ENCODE data around the gene GALNT18. TPM values are rescaled to one million over a fixed set of nuclear protein-coding genes. Genes with fewer than 3 reads are reported as not detected.

GALNT18 gene
- total and polyA plus RNA-seq, 4 donors, result 9.8 to 20.1 (median 12.8) TPM

DNA sequence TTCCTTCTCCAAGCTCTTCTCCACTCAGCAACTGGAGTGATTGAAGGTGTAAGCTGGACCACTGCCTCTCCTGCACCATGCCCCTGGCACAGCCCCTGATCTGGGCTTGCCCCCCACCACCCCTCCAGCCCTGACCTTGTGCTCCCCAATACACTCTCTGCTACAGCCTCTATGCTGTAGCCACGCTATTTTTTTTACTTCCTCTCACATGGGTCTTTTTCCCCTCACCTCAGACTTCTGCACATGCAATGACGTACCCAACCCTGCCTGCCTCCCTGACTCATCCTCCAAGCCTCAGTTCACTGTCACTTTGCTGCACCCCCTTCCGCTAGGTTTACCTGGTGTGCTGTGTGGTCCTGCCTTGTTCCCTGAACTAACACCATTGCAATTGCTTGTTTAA lies 277.8 kb downstream of the GALNT18 start:
- no peaks in the 10 kb centered on the region for H3K36me3 ChIP-seq (ENCODE audit: control insufficient read depth, insufficient read depth, low read length)
- no peak for DNase-seq (ENCODE audit: low read depth in 4 of 6, low spot score in 6 of 6)
- no peaks in the 10 kb centered on the region for H3K27me3 ChIP-seq (ENCODE audit: control insufficient read depth, insufficient read depth, low read length)
- no peak overlapping the region for H3K4me3 ChIP-seq (ENCODE audit: low read depth, low read length)
- H3K4me1 ChIP-seq (ENCODE audit: control insufficient read depth, insufficient read depth, low read length), result peaks cover 16% of the 10 kb centered on the region
- H3K27ac ChIP-seq (ENCODE audit: low read depth, low read length), result no peak overlapping the region
- 71% methylated on average over 3 of the region's 3 CpGs for WGBS (ENCODE audit: insufficient coverage)
- H3K9me3 ChIP-seq (ENCODE audit: control insufficient read depth, insufficient read depth, low read length), result no peaks in the 10 kb centered on the region

DNA sequence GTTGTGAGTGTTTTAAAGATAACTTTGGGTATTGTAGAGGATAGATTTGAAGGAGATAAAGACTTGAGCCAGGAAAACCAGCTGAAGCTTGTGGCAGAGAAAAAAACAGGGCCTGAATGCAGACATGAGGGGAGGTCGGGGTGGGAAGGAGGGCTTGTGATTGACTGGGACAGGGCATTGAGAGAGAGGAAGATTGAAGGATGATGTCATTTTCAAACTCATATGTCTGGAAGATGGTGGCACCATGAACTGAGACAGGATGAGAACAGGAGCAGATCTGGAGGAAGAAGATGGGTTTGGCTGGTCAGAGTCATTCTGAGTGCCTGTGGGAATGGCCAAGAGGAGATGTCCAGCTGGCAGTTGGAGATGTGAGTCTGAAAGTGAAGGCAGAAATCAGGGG lies 283.5 kb downstream of the GALNT18 start:
- WGBS (ENCODE audit: insufficient coverage), result 88% methylated on average over 1 of the region's 1 CpG
- no peak for DNase-seq (ENCODE audit: low read depth in 4 of 6, low spot score in 6 of 6)
- H3K36me3 ChIP-seq (ENCODE audit: control insufficient read depth, insufficient read depth, low read length), result no peaks in the 10 kb centered on the region
- no peaks in the 10 kb centered on the region for H3K4me1 ChIP-seq (ENCODE audit: control insufficient read depth, insufficient read depth, low read length)
- no peaks in the 10 kb centered on the region for H3K27me3 ChIP-seq (ENCODE audit: control insufficient read depth, insufficient read depth, low read length)
- H3K9me3 ChIP-seq (ENCODE audit: control insufficient read depth, insufficient read depth, low read length), result no peaks in the 10 kb centered on the region
- no peak overlapping the region for H3K4me3 ChIP-seq (ENCODE audit: low read depth, low read length)
- H3K27ac ChIP-seq (ENCODE audit: low read depth, low read length), result no peak overlapping the region

DNA sequence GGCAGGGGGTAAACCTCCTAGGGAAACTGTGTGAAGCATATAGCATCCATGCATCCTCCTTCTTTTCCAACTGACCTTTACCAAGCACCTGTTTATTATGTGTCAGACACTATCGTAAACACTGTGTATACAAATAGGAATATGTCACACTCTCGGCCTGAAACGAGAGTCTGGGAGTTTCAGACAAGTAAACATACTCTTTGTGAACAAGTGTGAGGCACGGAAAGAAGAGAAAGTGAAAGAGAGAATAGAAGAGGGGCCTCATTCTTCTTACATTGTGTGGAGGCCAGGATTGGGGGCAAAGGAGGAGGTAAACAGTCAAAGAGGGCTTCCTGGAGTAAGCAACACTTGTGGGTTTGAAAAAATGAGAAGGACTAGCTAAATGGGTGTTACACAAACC lies 285.1 kb downstream of the GALNT18 start:
- WGBS (ENCODE audit: insufficient coverage), result 50% methylated on average over 1 of the region's 4 CpGs
- Histone ChIP-seq H3K27ac (ENCODE audit: low read depth, low read length) (no peak overlapping the region), H3K4me3 (ENCODE audit: low read depth, low read length) (no peak overlapping the region), H3K9me3 (ENCODE audit: control insufficient read depth, insufficient read depth, low read length) (no peaks in the 10 kb centered on the region), H3K36me3 (ENCODE audit: control insufficient read depth, insufficient read depth, low read length) (no peaks in the 10 kb centered on the region), H3K27me3 (ENCODE audit: control insufficient read depth, insufficient read depth, low read length) (no peaks in the 10 kb centered on the region), H3K4me1 (ENCODE audit: control insufficient read depth, insufficient read depth, low read length) (no peaks in the 10 kb centered on the region)
- no peak for DNase-seq (ENCODE audit: low read depth in 4 of 6, low spot score in 6 of 6)

DNA sequence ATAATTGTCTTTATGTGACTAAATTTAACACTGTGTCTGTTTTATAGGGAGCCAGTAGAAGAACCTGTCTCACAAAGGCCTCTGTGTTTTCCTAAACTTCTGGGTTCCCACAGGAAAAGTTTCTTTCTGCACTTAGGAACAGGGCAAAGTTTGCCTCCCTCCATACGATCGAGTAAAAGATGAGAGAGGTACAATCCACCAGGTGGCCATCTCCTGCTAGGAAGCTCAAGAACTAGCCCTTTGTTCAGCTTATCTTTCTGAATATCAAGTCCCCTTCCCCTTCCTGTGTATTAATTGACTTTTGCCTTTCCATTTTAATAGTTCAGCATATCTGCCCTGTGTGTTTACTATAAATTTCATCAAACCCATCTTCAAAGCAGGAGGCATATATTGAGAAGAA lies 286.8 kb downstream of the GALNT18 start:
- Histone ChIP-seq H3K27ac (ENCODE audit: low read depth, low read length) (no peak overlapping the region), H3K27me3 (ENCODE audit: control insufficient read depth, insufficient read depth, low read length) (no peaks in the 10 kb centered on the region), H3K9me3 (ENCODE audit: control insufficient read depth, insufficient read depth, low read length) (no peaks in the 10 kb centered on the region), H3K36me3 (ENCODE audit: control insufficient read depth, insufficient read depth, low read length) (no peaks in the 10 kb centered on the region), H3K4me1 (ENCODE audit: control insufficient read depth, insufficient read depth, low read length) (no peaks in the 10 kb centered on the region), H3K4me3 (ENCODE audit: low read depth, low read length) (no peak overlapping the region)
- no CpG with 5 or more reads among the region's 2 CpGs for WGBS (ENCODE audit: insufficient coverage)
- no peak for DNase-seq (ENCODE audit: low read depth in 4 of 6, low spot score in 6 of 6)

DNA sequence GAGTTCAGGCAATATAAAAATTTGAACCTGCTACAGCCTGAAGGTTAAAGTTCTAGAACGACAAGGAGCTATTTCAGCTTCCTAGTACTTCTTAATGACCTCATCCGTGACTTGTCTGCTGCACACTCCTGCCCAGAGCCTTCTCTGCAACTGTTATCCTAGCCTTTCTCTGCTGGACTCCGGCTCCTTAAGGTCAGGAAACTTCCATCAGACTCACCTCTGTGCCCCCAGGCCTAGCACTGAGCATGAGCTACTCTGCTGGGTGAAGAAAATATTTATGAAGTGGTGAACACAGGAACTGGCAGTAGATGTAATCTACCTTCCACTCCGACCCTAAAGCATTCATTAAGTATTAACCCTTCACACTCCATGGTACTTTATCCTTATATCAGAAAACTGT lies 287.2 kb downstream of the GALNT18 start:
- H3K36me3 ChIP-seq (ENCODE audit: control insufficient read depth, insufficient read depth, low read length), result no peaks in the 10 kb centered on the region
- H3K4me1 ChIP-seq (ENCODE audit: control insufficient read depth, insufficient read depth, low read length), result no peaks in the 10 kb centered on the region
- H3K9me3 ChIP-seq (ENCODE audit: control insufficient read depth, insufficient read depth, low read length), result no peaks in the 10 kb centered on the region
- no peak for DNase-seq (ENCODE audit: low read depth in 4 of 6, low spot score in 6 of 6)
- H3K27me3 ChIP-seq (ENCODE audit: control insufficient read depth, insufficient read depth, low read length), result no peaks in the 10 kb centered on the region
- H3K4me3 ChIP-seq (ENCODE audit: low read depth, low read length), result no peak overlapping the region
- H3K27ac ChIP-seq (ENCODE audit: low read depth, low read length), result no peak overlapping the region
- WGBS (ENCODE audit: insufficient coverage), result 81% methylated on average over 2 of the region's 4 CpGs

DNA sequence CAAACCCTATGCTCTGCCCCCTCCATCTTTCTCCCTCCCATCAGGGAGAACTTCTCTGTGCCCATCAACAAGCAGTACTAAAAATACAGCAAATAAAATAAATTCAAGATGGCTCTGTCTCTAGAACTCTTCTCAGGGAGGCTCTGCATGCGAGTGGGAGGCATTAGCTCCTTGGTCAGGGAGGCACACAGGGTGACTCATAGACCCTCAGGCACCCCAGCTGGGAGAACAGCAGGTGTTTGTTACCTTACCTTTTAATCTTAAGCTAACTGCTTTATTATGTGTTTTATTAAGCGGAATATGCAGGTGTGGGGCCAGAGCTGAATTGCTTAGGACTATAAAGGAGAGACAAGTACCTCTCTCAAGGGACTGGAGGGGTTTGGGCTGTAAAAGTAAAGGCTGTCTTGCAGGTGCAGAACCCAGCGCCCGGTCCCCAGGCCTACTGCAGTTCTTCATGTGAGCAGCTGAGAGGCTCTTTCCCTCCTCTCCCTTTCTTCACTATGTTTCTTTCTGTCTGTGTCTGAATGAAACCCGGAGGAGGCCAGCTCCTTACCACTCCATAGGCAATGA lies 289.6 kb downstream of the GALNT18 start:
- Histone ChIP-seq H3K4me3 (ENCODE audit: low read depth, low read length) (no peak overlapping the region), H3K9me3 (ENCODE audit: control insufficient read depth, insufficient read depth, low read length) (no peaks in the 10 kb centered on the region), H3K27me3 (ENCODE audit: control insufficient read depth, insufficient read depth, low read length) (no peaks in the 10 kb centered on the region), H3K27ac (ENCODE audit: low read depth, low read length) (no peak overlapping the region), H3K4me1 (ENCODE audit: control insufficient read depth, insufficient read depth, low read length) (no peaks in the 10 kb centered on the region), H3K36me3 (ENCODE audit: control insufficient read depth, insufficient read depth, low read length) (no peaks in the 10 kb centered on the region)
- no peak for DNase-seq (ENCODE audit: low read depth in 4 of 6, low spot score in 6 of 6)
- WGBS (ENCODE audit: insufficient coverage), result 85% methylated on average over 3 of the region's 5 CpGs

DNA sequence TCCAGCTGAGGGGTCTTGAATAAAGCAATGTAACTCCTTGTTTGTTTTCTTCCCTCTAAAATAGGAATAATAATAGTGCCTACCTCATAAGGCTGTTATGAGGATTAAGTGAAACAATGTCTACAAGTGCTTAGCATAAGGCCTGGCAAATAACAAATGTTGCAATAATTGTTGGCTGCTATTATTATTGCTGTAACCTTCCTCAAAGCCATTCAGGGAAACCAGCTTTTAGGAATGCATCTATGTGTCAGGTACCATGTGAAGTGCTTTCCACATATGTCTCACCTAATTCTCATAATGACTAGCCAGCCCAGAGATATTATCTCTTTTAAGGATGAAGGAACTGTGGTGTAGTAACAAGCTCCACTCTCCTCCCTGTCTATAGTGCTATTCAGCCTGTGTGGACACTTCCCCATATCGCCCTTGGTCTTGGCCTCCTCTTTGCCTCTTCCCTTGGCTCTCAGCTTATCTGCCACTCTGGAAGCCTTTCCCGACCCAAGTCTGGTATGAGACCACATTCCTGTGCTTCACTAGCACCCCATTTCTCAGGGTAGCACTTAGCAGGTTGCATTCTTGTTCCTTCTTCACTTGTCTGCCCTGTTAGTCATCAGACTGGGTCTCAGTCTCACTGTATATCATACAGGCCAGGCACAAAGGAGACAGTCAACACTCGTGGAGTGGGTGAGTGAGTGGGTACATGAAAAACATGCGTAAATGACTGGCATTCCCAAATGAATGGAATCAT lies 292.6 kb downstream of the GALNT18 start:
- Histone ChIP-seq H3K36me3 (ENCODE audit: control insufficient read depth, insufficient read depth, low read length) (no peaks in the 10 kb centered on the region), H3K27ac (ENCODE audit: low read depth, low read length) (no peak overlapping the region), H3K9me3 (ENCODE audit: control insufficient read depth, insufficient read depth, low read length) (no peaks in the 10 kb centered on the region), H3K4me3 (ENCODE audit: low read depth, low read length) (no peak overlapping the region), H3K27me3 (ENCODE audit: control insufficient read depth, insufficient read depth, low read length) (no peaks in the 10 kb centered on the region), H3K4me1 (ENCODE audit: control insufficient read depth, insufficient read depth, low read length) (no peaks in the 10 kb centered on the region)
- no peak for DNase-seq (ENCODE audit: low read depth in 4 of 6, low spot score in 6 of 6)
- 83% methylated on average over 4 of the region's 4 CpGs for WGBS (ENCODE audit: insufficient coverage)

DNA sequence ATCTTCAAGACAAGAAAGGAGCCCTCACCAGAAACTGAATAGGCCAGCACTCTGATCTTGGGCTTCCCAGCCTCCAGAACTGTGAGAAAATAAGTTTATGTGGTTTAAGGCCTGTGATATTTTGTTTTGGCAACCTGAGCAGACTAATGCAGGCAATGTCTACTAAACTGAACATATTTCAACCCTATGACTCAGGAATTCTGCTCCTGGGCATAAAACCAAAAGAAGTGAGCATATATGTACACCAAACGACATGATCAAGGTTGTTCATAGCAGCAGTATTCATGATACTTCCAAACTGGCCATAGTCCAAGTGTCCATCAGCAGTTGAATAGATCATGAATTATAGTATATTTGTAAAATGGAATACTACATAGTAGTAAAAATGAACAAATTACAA lies 297.7 kb downstream of the GALNT18 start:
- no CpG with 5 or more reads among the region's 1 CpG for WGBS (ENCODE audit: insufficient coverage)
- no peaks in the 10 kb centered on the region for H3K27me3 ChIP-seq (ENCODE audit: control insufficient read depth, insufficient read depth, low read length)
- no peaks in the 10 kb centered on the region for H3K4me1 ChIP-seq (ENCODE audit: control insufficient read depth, insufficient read depth, low read length)
- H3K36me3 ChIP-seq (ENCODE audit: control insufficient read depth, insufficient read depth, low read length), result no peaks in the 10 kb centered on the region
- H3K9me3 ChIP-seq (ENCODE audit: control insufficient read depth, insufficient read depth, low read length), result no peaks in the 10 kb centered on the region
- no peak for DNase-seq (ENCODE audit: low read depth in 4 of 6, low spot score in 6 of 6)
- H3K4me3 ChIP-seq (ENCODE audit: low read depth, low read length), result no peak overlapping the region
- no peak overlapping the region for H3K27ac ChIP-seq (ENCODE audit: low read depth, low read length)

DNA sequence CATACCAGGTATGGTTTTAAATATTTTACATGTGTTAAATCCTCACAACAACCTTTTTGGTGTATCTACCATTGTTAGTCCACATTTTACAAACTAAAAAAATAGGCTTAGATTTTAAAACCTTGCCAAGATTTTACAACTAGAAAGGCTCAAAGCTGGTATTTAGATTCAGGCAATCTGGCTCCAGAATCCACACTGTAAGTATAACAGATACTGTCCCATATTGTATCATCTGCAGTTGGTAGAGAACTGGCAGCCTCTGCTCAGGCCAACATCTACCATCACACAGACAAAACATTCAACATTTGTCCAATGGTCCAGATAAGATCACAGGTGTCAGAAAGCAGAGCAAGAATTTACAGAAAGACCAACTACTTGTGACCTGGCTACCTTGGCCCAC lies 299.7 kb downstream of the GALNT18 start:
- Histone ChIP-seq H3K9me3 (ENCODE audit: control insufficient read depth, insufficient read depth, low read length) (no peaks in the 10 kb centered on the region), H3K4me3 (ENCODE audit: low read depth, low read length) (no peak overlapping the region), H3K36me3 (ENCODE audit: control insufficient read depth, insufficient read depth, low read length) (no peaks in the 10 kb centered on the region), H3K27ac (ENCODE audit: low read depth, low read length) (no peak overlapping the region), H3K27me3 (ENCODE audit: control insufficient read depth, insufficient read depth, low read length) (no peaks in the 10 kb centered on the region), H3K4me1 (ENCODE audit: control insufficient read depth, insufficient read depth, low read length) (no peaks in the 10 kb centered on the region)
- peak in 1 of 6 donors; percentile 56 for DNase-seq (ENCODE audit: low read depth in 4 of 6, low spot score in 6 of 6)

DNA sequence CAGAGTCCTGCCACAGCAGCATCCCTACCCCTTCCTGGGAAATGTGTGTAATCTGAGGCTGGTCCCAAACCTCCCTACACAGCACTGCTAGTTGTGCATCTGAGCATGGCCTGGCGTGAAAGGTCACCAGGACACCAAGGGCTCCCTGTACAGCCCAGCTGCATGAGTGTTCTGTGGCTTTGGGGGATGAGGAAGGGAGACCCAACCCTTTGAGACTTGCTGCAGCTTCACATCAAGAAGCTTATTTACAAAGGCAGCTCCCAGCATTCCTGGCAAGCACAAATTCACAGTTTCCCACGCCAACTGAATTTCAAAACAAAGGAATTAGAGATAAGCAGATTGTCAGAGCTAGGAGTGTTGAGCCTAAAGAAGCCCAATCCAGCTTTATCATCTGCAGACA lies 301.0 kb downstream of the GALNT18 start:
- Histone ChIP-seq H3K36me3 (ENCODE audit: control insufficient read depth, insufficient read depth, low read length) (no peaks in the 10 kb centered on the region), H3K4me1 (ENCODE audit: control insufficient read depth, insufficient read depth, low read length) (no peaks in the 10 kb centered on the region), H3K27ac (ENCODE audit: low read depth, low read length) (no peak overlapping the region), H3K27me3 (ENCODE audit: control insufficient read depth, insufficient read depth, low read length) (no peaks in the 10 kb centered on the region), H3K4me3 (ENCODE audit: low read depth, low read length) (no peak overlapping the region), H3K9me3 (ENCODE audit: control insufficient read depth, insufficient read depth, low read length) (no peaks in the 10 kb centered on the region)
- WGBS (ENCODE audit: insufficient coverage), result no CpG with 5 or more reads among the region's 2 CpGs
- peak in 1 of 6 donors; percentile 89 for DNase-seq (ENCODE audit: low read depth in 4 of 6, low spot score in 6 of 6)

All from spinal cord (tissue), 10 donors.